GM21717 (cell line): ENCODE results near the gene PTGS1.

ENCODE experiments used
- ATAC-seq: cut with Tn5 transposase; IDR thresholded peaks from one replicate; pipeline ENCODE4 v1.9.1; 2021; ENCODE audit warnings: mild to moderate bottlenecking, moderate library complexity; ENCODE audit not compliant: unreplicated experiment

Gene PTGS1

DNA sequence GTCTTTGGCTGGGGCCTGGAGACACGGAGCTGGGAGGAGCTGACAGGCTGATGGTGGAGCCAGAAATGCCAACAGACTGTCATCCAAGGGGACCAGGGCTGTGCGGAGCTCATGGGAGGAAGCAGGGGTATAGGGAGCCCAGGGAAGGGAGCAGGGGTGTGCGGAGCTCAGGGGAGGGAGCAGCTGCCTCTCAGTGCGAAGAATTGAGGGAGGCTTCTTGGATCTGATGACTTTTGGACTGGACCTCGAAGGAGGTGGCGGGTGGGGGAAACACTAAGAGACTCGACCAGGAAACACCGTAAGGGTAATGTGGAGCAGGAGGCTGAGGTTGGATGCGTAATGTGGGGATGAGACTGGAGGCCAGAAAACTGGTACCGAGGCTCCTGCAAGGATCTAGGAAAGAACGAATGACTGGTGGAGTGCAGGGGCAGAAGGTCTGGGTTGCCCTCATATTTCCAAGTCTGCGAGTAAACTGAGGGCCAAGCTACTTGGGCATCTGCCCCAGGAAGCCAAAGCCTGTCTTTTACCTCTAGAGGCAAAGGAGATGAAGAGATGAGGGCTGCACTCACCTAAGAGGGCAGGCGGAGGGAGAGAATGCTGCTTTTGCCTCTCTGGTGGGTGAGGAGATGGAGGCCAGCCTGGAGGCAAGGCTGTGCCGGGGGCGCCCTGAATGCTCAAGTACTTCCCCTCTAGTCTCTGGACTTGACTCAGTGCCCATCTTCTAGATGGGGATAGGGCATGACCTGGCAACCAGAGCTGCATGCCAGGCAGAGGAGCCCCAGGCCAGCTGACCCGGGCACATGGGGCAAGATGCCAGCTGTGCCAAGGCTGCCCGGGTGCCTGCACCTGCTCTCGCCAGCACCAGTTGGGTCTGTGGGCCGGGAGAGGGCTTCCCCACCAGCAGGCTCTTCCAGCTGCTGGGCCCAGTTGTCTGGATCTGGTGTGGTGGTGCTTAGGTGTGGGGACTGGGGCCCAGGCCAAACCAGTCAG lies 2.3 kb downstream of the PTGS1 start:
- ATAC-seq, result no peak

DNA sequence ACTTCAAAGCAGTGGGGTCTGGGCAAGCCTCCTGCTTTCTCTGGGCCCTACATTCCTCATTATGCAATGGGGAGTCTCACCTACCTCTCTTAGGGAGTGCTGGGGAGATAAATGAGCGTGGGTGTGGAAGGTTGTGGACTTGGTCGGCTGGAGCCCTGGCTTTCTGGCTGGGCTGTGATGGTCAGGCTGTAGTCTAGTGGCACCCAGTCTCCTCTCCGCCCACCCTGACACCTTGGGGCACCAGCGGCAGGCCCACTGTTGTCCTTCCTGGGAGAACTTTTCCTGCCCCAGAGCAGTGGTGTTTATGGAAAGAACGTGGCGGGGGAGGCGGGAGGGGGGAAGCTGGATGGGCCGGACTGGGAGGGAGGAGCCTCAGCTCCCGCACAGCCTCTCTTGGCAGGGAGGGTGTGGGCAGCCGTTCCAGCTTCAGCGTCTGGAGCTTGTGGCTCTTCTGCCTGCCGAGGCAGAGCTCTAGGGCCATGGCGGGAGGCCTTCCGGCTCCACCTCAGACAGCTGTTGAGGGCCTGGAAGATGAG lies 4.1 kb downstream of the PTGS1 start:
- no peak for ATAC-seq

DNA sequence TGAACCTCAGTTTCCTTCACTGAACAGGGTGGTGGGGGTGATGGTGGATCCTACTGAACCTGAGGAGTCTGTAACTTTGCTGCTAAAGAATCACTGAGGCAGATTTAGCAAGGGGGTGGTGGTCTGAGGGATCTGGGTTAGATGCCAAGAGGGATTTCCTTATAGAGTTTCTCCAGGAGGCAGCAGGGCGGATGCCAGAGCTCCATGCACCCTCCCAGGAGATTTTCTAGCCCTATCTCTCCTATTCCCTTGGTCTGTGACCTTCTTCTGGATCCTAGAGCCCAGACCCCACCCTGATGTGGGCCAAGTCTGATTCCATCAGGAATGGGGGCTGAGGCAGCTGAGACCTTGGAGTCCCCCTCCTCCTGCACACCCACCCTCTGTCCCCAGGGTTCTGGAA lies 6.0 kb downstream of the PTGS1 start:
- no peak for ATAC-seq

DNA sequence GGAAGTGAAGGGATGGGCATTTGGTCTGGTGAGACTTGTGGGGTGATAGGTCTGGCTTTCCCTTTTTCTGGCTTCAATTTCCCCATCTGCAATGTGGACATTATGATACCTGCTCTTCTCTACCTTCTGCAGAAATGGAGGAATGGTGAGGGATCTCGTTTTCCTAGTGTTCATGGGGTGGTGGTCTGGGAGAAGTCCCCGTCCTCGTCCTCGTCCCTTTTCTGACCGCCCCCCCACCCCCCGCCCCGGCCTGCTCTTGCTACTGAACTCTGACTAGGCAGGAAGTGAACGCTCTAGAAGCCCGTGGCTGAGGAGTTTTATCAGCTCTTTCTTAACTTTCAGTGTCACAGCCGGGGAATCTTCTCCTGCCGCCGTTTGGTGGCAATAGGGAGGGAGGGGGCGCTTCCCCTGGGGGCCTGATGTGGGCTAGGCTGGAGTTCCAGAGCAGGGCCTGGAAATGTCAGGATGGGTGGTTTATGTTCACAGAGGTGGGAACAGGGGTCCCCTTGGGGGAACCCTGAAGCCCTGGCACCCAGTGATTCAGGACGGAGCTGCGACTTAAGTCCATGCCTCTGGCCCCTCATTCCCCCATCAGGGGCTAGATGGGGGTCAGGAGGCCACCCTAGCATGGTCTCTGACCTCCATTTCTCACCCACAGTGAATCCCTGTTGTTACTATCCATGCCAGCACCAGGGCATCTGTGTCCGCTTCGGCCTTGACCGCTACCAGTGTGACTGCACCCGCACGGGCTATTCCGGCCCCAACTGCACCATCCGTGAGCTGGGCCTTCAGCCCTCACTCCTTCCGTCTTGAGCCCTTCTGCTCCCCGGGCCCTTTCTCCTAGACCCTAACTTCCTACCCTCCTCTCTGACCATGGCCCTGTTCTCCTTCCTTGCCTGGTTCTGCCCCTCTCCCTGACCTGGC lies 6.7 kb downstream of the PTGS1 start:
- ATAC-seq, result no peak

DNA sequence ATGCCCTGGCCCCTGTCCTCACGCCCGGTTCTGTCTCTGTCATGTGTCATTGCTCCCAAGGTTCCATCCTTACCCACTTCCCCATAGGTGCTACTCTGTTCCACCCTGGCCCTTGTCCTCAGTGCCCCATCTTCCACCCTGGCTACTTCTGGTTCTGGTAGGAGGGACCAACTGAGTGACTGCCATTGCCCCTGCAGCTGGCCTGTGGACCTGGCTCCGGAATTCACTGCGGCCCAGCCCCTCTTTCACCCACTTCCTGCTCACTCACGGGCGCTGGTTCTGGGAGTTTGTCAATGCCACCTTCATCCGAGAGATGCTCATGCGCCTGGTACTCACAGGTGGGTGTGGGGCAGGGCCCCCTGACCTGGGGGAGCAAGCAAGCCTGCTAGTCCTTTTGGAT lies 7.4 kb downstream of the PTGS1 start:
- ATAC-seq, result no peak

DNA sequence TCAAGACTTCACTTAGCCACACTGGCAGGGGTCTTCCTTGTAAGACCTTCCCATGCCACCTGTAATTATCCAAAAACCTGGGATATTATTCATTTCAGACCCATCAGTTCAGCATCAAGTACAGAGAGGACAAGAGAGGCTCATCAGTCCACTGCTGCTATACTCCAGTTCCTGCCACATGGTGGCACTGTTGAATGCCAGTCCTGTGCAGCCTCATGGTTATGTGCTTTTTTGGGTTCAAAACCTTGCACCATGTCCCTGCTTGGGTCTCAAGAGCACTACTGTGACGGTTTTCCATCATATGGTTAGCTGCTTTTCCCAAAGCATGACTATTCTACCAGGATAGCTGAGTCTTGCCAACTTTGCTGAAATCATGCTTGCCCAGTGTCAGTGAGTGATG lies 8.5 kb downstream of the PTGS1 start:
- ATAC-seq, result no peak

DNA sequence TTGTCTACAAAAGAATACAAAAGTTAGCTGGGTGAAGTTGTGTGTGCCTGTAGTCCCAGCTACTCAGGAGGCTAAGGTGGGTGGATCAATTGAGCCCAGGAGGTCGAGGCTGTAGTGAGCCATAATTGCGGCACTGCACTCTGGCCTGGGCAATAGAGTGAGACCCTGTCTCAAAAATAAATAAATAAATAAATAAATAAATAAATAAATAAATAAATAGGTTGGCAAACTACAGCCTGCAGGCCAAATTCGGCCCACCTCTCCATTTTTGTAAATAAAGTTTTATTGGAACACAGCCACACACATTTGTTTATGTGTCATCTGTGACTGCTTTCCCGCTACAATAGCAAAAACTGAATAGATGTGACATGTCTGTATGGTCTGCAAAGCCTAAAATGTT lies 9.5 kb downstream of the PTGS1 start:
- ATAC-seq, result no peak

DNA sequence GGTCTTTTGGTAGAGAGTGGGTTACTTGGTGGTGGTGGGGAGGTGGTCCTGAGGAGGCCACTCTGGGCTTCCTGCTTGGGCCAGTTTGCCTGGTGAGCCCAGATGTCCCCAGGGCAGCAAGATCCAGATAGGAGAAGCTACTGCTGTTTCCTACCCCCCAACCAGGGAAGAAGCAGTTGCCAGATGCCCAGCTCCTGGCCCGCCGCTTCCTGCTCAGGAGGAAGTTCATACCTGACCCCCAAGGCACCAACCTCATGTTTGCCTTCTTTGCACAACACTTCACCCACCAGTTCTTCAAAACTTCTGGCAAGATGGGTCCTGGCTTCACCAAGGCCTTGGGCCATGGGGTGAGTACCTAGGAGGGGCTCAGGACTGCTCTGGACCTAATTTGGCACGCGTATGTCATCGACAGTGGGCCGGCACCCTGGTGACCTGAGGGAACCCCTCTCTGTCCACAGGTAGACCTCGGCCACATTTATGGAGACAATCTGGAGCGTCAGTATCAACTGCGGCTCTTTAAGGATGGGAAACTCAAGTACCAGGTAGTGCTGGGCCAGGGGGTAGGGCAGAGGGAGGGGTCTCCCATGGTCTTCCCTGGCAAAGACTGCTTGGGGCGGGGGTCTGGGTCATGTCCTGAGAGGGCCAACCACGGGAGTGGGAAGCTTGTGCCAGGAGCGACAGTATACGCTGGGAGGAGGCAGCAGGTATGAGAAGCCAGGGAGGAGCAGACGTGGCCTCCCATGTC lies 10.6 kb downstream of the PTGS1 start:
- no peak for ATAC-seq

DNA sequence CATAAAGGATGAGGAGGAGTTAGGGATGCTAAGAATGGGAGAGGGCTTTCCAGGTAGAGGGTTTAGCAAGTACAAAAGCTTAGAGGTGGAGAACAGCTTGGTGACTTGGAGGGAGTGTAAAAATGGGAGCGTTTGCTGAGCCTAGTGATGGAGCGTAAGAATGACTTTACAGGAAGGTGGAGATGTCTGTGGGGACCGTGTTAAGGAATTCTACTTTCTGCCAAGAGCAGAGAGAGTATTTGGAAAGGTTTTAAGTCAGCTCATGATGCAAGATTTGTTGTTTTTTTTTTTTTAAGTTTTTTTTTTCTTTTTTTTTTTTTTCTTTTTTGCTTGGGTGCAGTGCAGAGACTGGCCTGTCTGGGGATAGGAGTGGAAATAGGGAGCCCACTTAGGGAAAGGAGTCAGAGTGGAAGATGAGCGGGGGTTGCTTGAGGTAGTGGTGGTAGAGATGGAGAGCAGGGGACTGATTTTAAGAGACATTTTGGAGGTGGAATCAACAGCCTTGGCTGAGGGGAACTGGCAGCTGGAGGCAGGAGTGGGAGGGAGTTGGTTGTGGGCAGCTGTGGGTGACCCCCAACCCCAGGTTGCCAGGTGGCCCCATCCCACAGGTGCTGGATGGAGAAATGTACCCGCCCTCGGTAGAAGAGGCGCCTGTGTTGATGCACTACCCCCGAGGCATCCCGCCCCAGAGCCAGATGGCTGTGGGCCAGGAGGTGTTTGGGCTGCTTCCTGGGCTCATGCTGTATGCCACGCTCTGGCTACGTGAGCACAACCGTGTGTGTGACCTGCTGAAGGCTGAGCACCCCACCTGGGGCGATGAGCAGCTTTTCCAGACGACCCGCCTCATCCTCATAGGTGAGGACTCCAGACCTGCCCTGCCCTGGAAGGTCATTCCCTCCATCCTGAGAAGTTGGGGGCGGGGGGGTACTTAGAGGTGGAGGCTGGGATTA lies 12.4 kb downstream of the PTGS1 start:
- no peak for ATAC-seq

DNA sequence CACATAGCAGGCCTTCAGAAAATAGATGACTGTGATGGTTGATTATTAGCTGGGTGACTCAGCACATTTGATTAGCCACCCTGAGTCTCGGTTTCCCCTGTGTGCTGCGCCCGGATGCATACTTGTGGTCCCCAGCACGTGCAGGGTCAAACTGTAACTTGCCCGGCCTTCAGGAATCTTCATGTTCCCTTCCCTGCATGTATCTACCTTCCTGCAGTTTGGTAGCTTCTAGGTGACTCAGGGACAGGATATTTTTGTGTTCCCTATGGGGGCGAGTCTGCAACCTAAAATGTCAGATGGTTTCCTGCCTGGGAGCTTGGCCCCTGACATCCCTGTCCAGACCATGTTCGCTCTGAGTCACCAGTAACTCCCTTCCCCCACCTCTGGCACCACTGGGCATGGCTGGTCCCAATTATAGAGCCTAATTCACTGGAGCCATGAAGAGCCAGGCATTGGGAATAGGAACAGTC lies 13.2 kb downstream of the PTGS1 start:
- no peak for ATAC-seq

DNA sequence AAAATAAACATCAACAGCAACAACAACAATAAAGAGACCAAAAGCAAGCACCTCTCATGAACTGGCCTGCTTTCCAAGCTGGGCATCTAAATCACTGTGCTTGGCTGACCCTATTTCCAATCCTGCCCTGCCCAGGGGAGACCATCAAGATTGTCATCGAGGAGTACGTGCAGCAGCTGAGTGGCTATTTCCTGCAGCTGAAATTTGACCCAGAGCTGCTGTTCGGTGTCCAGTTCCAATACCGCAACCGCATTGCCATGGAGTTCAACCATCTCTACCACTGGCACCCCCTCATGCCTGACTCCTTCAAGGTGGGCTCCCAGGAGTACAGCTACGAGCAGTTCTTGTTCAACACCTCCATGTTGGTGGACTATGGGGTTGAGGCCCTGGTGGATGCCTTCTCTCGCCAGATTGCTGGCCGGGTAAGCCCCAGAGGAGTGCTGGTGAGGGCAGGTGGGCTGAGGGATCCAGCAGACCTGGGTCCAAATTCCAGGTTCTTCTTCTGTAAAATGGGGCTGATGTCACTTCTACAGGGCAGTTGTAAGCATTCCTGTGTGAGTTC lies 15.6 kb downstream of the PTGS1 start:
- no peak for ATAC-seq

DNA sequence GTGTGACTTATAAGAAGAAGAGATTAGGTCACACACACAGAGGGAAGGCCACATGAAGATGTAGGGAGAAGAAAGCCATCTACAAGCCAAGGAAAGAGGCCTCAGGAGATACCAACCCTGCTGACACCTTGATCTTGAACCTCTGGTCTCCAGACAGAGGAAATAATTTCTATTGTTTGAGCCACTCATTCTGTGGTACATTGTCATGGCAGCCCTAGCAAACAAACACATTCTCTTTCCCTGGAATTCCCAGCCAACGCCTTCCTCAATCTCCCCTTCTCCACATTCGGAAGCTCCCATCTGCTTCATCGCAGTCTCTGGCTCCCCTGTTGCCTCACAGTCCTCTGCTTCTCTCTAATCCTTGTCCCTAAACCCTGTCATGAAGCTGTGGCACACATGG lies 16.7 kb downstream of the PTGS1 start:
- no peak for ATAC-seq

DNA sequence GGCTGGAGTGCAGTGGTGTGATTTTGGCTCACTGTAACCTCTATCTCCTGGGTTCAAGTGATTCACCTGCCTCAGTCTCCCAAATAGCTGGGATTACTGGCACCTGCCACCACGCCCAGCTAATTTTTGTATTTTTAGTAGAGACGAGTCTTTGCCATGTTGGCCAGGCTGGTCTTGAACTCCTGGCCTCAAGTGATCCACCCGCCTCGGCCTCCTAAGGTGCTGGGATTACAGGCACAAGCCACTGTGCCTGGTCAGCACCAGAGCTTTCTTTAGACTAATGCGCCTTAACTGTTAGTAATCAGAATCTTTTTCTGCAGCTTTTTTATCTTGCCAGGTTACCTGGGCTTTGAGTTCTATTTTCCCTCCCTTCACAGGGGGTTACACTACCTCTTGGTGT lies 18.4 kb downstream of the PTGS1 start:
- no peak for ATAC-seq

DNA sequence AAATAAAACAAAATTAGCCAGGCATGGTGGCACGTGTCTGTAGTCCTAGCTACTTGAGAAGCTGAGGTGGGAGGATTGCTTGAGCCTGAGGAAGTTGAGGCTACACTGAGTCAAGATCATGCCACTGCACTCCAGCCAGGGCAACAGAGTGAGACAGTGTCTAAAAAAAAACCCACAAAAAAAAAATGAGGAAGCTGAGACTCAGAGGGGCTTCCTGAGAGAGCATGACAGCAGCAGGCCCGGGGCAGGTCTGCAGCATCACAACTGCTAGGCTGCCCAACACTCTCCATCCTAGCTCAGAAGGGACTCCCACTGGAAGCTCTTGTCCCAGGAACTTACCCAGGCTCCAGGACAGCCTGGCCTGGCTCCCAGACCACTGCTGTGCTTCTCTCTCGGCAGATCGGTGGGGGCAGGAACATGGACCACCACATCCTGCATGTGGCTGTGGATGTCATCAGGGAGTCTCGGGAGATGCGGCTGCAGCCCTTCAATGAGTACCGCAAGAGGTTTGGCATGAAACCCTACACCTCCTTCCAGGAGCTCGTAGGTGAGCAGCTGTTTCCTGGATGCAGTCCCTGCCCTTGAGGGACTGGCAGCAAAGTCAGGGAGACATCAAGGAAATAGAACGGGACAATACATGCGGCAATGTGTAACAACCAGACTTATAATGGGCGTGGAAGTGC lies 19.1 kb downstream of the PTGS1 start:
- ATAC-seq, result peak; percentile 73

DNA sequence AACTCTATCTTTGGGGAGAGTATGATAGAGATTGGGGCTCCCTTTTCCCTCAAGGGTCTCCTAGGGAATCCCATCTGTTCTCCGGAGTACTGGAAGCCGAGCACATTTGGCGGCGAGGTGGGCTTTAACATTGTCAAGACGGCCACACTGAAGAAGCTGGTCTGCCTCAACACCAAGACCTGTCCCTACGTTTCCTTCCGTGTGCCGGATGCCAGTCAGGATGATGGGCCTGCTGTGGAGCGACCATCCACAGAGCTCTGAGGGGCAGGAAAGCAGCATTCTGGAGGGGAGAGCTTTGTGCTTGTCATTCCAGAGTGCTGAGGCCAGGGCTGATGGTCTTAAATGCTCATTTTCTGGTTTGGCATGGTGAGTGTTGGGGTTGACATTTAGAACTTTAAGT lies 21.5 kb downstream of the PTGS1 start:
- ATAC-seq, result no peak

DNA sequence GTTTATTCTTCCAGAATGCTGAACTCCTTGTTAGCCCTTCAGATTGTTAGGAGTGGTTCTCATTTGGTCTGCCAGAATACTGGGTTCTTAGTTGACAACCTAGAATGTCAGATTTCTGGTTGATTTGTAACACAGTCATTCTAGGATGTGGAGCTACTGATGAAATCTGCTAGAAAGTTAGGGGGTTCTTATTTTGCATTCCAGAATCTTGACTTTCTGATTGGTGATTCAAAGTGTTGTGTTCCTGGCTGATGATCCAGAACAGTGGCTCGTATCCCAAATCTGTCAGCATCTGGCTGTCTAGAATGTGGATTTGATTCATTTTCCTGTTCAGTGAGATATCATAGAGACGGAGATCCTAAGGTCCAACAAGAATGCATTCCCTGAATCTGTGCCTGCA lies 21.9 kb downstream of the PTGS1 start:
- no peak for ATAC-seq

DNA sequence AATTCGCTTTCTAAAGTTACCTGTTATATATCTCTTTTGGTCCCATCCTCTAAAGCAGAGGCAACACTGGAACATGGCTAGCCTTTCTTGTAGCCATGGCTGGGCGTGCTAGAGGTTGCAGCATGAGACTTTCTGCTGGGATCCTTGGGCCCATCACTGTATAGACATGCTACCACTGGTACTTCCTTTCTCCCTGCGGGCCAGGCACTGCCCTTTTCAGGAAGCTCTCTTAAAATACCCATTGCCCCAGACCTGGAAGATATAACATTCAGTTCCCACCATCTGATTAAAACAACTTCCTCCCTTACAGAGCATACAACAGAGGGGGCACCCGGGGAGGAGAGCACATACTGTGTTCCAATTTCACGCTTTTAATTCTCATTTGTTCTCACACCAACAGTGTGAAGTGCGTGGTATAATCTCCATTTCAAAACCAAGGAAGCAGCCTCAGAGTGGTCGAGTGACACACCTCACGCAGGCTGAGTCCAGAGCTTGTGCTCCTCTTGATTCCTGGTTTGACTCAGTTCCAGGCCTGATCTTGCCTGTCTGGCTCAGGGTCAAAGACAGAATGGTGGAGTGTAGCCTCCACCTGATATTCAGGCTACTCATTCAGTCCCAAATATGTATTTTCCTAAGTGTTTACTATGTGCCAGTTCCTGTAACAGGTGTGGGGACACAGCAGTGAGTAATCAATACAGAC lies 22.6 kb downstream of the PTGS1 start:
- no peak for ATAC-seq
